GM19043 (cell line): ENCODE data around the gene UGT1A10.

Experiments used
- ATAC-seq: cut with Tn5 transposase; IDR thresholded peaks from one replicate; pipeline ENCODE4 v1.9.1; 2021; ENCODE audit warnings: low read depth; ENCODE audit not compliant: unreplicated experiment

UGT1A10 gene

GRCh38 chr2:233801357-233802131 lies 165.3 kb downstream of the UGT1A10 start:
- no peak for ATAC-seq

GRCh38 chr2:233802132-233802815 lies 166.0 kb downstream of the UGT1A10 start:
- ATAC-seq, result no peak

GRCh38 chr2:233803292-233803911 lies 167.2 kb downstream of the UGT1A10 start:
- ATAC-seq, result no peak

GRCh38 chr2:233803994-233804393 lies 167.7 kb downstream of the UGT1A10 start:
- no peak for ATAC-seq

GRCh38 chr2:233807215-233807865 lies 171.1 kb downstream of the UGT1A10 start:
- ATAC-seq, result no peak

GRCh38 chr2:233807966-233808935 lies 172.0 kb downstream of the UGT1A10 start:
- ATAC-seq, result no peak

DNA sequence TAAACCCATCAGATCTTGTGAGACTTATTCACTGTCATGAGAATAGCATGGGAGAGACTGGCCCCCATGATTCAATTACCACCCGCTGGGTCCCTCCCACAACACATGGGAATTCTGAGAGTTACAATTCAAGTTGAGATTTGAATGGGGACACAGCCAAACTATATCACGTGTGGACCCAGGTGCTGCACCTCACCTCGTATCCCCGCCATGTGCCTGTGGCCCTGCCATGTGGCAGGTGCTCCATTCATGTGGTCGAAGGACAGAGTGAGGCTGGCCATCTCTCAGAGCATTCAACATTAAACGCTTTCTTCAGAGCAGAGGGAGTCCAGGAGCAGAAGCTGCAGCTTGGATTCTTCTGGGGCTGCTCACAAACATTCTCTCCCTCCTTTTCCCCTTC lies 174.1 kb downstream of the UGT1A10 start:
- no peak for ATAC-seq

- no peak for ATAC-seq
These were observed 174.8 kb downstream of the UGT1A10 start for GRCh38 chr2:233811087-233811486.

DNA sequence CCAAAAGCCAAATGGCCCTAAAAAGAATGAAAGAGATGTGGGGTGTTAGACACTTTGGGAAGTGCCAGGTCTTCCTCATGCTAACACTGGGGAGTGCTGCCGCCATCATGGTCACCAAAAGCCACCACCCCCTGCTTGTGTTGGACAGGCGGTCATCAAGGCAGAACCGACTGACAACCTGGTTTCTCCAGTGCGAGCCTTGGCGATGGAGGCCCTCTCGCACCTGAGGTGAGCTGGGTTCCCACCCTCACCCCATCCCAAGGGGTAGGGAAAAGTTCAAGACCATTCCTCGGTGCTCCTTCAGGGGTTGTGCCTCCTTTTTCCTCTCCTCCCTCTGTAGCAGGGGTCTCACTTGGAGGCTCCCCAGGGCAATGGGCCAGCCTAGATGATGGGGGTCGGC lies 175.5 kb downstream of the UGT1A10 start:
- ATAC-seq, result no peak

DNA sequence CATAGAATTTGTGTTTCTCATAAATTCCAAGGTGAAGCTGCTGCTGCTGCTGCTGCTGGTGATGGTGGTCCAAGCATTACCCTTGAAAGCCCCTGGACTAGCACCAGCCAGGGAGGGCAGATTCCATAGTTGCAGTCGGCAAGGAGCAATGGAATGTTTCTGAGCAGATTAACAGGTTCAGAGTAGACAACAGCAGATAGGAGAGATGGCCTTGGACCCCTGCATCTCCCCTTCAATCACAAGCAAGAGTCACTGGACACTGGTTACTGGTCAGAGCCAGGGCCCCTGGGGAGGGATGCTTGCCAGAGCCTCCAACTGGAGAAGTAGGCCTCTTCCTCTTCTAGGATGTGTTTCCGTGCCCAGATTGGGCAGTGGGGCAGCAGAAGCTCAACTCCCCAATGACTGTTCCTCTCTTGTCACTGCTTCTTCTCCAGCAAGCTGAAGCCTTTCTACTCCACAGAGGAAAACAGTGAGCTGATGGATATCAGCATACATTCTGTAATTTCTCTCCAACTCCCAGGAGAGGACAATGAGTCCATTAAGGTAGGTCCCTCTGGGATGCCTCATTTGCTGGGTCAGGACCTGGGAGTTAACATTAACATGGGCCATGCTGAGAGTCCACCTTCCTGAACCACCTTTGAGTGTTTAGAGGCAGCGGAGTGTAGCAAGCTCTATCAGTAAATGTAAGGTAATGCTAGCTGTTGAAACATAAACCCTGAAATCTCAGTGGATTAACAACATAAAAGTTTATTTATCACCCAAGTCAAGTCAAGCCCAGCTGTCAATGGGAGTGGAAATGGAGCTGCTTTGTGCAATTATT lies 177.2 kb downstream of the UGT1A10 start:
- no peak for ATAC-seq

DNA sequence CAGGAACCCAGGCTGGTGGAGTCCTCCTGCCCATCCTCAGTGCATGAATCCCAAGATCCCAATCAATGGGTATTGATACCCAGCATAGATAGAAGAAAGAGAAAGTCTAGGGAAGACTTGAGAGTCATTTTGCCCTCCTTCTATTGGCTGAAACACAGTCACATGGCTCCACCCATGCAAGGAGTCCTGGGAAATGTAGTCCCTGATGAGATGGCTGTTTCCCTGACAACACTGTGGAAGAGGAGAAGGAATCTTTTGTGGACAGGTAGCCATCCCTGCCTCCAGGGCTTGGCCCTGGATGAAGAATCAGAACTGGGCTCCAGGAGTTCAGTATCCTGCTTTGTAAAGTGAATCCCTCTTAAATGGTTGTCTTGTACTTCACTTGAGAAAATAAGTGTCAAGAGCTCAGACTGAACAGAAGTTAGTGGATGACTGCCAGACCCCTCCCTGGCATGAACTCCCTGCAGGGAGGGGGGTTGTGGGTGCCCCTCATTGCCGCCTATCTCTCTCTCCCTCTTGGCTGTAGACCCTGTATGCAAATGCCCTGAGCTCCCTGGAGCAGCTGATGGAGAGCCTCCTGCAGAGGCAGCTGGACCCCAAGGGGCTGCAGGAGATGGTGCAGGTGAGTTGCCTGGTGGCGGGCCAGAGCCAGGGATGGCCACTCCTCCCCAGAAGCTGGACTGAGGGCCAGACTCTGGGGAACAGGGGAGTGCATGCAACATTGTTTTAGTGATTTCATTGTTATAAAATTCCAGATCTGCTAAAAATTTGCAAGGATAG lies 178.0 kb downstream of the UGT1A10 start:
- ATAC-seq, result no peak

DNA sequence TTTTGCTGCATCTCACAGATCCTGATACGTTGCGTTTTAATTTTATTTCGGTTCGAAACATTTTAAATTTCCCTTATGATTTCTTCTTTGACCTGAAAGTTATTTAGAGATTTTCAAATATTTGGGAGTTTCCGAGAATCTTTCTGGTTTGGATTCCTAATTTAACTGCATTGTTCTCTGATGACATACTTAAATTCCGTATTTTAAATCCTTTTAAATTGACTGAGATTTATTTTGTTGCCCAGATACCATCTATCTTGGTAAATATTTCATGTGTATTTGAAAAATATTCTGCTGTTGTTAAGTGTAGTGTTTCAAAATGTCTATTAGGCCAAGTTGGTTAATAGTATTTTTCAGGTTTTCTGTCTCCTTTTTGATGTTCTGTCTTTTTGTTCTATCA lies 179.6 kb downstream of the UGT1A10 start:
- ATAC-seq, result no peak

- no peak for ATAC-seq
These were observed 180.1 kb downstream of the UGT1A10 start for GRCh38 chr2:233816334-233816733.

GRCh38 chr2:233816771-233817170 lies 180.5 kb downstream of the UGT1A10 start:
- ATAC-seq, result no peak

- ATAC-seq, result no peak
These were observed 181.2 kb downstream of the UGT1A10 start for GRCh38 chr2:233817361-233817911.

DNA sequence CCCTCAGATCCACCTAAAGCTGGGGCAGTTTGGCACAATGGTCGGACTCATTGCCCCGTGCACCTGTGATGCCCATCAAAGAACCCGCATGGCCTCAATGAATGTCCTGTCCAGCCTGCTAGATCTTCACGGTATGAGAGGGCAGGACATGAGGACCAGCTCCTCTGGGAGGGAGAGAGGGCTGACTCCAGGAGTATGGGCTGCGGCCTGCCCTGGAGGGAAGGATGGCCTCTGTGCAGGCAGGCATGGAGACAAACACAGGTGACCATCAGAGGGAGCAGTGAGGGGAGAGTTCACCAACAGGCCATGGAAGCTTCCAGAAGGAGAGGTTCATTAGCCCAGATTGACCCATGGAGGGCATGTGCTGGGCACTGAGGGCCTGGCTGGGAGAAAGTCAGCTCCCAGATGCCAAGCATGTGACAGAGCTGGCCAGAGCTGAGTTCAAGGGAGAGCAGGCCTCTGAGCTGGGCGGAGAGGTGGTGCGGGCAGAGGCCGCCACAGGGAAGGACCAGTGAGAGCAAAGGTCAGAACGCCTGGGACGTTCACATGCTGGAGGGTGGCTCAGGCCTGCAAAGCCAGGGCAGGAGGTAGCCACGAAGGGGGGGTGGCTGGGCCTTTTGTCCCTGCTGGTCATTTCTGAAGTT lies 181.9 kb downstream of the UGT1A10 start:
- no peak for ATAC-seq
